NCI-H2171 treated with DMSO at 0.1 percent for 48 hours (cell line): ENCODE data around the gene GABRP.

Experiments used
- DNase-seq: peaks from one replicate; lab custom pipeline; 2025; lab: John Stamatoyannopoulos, UW

GABRP gene

DNA sequence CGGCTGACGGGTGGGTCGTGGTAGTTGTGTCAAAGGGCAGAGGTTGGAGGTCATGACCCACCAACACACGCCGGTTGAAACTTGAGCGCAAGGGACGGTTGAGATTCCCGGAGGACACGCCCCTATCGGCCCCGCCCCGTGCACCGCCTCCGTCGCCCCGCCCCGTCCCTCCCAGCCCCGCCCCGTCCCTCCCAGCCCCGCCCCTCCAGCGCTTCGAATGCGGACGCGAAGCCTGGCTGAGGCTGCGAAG lies 78.1 kb downstream of the GABRP start:
- no peak for DNase-seq

DNA sequence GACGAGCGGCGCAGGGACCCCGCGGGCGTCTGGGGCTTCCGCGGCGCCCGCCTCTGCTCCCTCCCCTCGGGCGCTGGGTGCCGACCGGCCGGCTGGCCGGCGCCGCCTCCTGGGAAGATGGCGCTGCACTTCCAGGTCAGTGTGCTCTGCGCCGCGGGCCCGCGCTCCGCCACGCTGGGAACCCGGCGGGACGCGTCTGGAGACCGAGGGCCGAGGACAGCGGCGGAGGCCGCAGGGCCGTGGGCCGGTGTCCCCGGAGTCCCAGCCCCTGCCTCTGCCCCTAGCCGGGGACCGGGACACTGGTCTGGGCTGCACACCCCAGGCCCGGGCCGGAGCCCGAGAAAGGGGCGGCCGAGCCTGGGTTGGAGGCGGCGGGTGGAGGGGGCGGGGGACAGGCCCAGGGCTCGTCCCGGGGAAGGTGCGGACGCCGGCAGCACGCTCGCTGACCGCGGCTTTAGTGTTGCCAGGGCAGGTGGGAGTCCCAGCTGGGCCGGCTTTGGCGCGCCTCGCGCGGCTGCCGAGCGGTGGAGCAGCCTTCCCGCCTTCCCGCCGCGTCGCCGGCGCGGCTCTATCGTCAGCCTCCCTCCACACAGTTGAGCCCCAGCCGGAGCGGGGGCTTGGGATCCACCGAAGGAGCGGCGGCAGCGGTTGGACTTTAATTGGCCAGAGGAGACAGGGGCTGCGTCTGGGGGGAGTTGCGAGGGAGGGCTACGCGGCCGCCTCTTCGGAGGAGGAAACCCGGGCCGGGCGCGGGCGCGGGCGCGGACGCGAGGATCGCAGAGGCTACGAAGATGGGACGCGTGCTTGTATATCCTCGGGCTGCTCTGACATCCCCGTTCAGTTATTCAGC lies 78.6 kb downstream of the GABRP start, which contains the start of gene RANBP17:
Gene RANBP17 (plus strand): TSS at position 102 of the 850 bp plus-strand sequence.
- peak; percentile 64 for DNase-seq

DNA sequence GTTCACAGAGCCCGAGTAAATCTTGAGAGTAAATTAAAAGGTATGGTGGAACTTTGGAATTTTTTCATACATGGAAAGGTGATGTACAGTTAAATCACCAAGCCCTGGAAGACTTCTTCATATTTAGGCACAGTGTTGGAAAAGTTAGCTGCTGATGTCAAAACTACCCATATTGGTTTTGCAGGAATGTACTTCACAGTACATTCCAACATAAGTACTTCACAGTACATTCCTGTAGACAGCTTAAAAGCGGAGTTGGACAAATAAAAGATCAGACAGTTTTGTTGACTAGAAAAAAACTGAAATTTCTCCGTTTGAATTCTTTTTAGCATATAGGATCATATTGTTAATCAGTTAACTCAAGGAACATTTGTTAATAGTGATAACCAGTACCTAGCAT lies 80.1 kb downstream of the GABRP start:
- DNase-seq, result no peak
